NCI-H2196 (cell line): ENCODE results near the gene TEAD4.

Source experiments
- DNase-seq: peaks from one replicate; lab custom pipeline; 2025; ENCODE audit not compliant: unreplicated experiment; lab: John Stamatoyannopoulos, UW

TEAD4 gene

DNA sequence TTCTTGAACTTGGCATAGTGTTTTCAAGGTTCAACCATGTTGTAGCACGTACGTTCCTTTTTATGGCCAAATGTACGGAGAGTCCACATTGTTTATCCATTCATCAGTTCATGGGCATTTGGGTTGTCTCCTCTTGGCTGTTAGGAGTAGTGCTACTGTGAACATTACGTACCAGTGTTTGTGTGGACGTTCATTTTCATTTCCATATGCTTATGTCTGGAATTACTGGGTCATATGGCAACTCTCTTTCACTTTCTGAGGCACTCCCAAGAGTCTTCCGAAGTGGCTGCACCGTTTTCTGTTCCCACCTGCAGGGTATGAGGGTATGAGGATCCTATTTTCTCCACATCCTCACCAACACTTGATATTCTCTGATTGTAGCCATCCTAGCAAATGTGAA lies 68.9 kb downstream of the TEAD4 start:
- DNase-seq, result no peak

GRCh38 chr12:3030821-3031429 lies 71.7 kb downstream of the TEAD4 start:
- DNase-seq, result no peak

GRCh38 chr12:3032161-3032560 lies 73.0 kb downstream of the TEAD4 start:
- no peak for DNase-seq

DNA sequence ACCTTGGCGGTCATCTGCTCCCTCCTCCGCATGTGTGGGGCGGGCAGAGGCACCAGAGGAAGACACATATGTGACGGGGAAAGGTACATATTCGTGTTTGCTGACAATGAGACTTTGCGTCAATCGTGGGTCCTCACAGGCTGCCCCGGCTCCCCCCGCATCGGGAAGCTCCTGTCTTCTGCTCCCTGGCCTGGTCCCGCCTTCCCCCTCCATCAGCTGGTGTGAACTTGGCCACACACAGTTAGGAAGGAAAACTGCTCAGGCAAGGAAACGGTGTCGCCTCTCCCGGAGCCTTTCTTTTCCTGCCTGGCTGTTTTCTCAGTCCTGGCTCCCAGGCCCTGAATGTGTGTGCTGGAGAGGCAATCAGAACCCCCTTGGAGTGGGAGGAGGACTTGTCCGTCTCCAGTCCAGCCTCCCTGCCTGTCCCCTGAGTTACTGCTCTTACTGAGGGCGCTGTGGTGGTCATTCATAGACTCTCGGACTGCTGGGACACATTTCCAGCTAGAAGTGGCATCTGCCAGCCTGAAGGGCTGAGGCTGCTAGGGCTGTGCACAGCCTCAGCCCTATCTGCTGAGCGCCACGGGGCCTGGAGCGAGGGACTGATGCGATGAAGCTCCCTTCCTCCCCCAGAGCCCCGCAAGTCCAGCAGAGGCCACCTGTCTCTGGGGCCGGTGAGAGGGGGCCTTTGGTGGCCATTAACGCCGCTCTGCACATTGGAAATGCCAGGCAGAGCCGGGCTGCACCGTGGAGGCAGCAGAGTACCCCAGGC lies 73.8 kb downstream of the TEAD4 start:
- DNase-seq, result no peak

GRCh38 chr12:3033539-3033867 lies 74.3 kb downstream of the TEAD4 start:
- DNase-seq, result no peak

GRCh38 chr12:3034067-3034750 lies 75.0 kb downstream of the TEAD4 start:
- DNase-seq, result peak; percentile 32

DNA sequence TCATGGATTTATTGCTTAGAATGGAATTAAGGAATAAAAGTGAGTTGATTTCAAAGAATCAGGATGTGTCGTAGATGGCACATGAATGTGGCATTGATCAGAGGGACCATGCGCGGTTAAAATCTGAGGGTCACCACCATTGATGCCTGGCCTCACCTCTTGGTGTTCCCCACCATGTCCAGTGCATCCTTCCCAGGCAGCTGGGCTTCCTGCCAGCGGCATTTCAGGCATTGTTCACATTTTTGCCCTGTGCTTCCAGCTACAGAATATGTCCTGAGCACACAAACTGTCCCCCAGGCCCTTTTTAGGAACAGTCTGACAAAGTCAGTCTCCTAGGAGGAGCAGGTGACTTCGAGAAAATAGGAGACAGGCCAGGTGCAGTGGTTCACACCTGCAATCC lies 76.0 kb downstream of the TEAD4 start:
- no peak for DNase-seq

DNA sequence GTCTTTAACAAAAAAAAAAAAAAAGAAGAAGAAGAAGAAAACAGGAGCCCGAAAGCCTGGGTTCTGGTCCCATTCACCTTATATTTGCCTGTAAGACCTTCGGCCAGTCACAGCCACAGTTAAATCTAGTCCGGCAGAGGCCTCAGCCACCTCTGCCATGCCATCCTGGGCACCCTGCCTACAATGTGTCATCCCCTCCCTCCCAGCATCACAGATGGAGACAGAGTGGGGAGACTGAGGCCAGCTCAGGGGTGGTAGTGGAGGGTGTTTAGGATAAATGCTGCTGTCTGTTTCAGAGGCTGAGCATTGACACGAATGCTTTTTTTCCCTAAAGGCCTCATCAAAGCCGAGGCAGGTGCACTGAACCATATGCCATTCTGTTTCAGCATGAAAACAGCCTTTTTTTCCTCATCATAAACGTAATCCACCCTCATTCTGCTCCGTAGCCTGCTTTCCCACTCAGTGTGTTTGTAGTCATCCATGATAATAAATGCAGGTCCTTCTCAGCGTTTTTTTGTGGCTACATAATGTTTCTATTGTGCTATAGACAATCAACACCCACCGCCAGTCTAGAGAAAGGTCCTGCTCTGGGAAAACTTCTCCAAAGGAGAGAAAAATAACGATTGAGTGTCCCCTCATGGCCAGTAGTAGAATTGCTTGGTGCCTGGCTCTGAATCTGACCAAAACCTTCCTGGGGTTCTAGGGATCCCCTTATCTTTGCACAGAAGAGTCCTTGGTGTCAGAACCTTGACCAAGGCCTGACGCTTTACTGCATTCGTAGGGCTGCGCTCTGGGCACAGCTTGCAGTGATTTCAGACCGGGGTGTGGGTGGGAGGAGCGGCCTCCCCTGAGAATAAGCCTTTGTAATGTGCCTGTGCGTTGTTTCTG lies 76.9 kb downstream of the TEAD4 start:
- DNase-seq, result no peak

DNA sequence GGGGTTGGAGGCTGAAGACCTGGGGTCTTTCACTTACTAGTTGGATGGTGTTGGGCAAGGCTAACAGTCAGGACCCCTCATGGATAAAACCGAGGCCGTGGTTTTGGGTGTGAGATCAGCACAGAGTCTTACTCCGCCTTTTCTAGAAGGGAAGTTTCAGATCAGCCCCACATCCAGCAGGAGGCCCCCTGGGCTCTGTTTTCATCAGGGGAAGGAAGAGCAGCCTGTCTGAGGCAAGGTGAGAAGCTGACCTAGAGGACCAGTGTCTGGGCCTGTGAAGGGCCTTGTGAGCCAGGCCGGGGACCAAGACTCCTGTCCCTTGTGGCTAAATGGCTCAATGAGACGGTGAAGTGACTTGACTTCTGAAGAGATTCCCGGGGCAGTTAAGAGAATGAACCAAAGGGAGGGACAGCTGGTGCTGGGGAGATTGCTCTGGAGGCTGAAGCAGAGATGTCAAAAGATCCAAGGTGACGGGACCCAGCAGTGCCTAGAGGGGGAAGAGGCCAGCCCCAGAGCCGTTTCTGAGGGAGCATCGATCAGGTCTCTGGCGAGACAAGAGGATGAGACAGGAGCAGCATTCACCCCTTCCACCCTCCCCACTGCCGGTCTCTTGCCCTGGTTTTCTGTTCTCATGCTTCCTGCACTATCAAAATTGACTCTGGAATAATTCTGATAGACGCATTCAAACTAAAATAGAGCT lies 77.9 kb downstream of the TEAD4 start:
- DNase-seq, result no peak

GRCh38 chr12:3038166-3038565 lies 79.0 kb downstream of the TEAD4 start:
- DNase-seq, result no peak

GRCh38 chr12:3038926-3039510 lies 79.8 kb downstream of the TEAD4 start:
- no peak for DNase-seq

DNA sequence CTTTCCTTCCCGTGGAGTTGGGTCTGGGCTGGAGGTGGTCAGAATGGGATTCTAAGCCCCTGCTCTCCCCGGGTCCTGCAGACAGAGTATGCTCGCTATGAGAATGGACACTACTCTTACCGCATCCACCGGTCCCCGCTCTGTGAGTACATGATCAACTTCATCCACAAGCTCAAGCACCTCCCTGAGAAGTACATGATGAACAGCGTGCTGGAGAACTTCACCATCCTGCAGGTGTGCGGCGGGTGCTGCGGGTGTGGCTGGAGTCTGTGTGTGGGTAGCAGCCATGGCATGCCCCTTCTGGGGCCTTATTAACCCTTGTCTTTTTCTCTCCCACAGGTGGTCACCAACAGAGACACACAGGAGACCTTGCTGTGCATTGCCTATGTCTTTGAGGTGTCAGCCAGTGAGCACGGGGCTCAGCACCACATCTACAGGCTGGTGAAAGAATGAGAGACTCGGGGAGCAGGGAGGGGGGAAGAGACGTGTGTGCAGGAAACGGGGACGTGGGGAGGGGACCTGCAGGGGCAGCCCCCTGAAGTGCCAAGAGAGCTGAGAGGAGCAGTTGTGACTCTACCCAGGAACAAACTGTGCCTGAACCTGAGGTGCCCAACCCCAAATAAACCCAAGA lies 80.9 kb downstream of the TEAD4 start:
- no peak for DNase-seq

DNA sequence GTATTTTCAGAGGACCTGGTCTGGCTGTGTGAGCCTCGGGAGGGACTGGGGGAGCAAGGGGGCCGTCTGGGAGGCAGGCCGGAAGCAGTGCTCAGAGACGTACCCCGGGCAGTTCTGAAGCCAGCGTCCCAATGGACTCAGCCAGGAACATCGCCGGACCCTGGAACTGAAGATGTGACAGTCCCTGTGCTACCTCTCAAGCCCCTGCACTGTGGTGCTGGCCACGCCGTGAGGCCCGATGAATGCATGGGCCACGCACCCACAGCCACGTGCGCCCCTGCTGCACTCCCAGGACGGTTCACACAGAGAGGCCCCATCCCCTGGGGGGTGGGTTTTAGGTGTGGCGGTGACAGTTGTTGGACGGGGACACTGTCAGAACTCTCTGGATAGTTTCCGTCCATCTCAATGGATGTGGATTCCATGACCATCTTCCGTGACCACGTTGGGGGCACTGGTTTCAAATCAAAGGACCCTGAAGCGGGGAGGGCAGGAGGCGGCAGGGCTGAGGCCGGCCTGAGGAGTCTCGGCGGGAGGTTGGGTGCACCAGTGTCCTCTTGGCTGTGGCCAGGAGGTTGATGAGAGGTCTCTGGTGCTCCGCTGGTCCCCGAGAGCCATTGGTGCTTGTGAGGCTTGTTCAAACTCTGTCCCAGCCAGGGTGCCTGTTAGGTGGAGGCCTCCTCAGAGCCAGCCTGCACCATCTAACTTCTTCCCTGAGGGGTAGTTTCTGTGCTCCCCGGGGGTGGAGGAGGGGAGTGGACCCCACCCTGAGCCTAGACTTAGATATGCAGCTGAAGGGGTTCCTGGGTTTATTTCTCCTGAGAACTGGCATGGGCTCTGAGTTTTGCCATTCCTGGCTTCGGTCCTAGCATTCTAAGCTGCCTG lies 81.7 kb downstream of the TEAD4 start:
- no peak for DNase-seq

DNA sequence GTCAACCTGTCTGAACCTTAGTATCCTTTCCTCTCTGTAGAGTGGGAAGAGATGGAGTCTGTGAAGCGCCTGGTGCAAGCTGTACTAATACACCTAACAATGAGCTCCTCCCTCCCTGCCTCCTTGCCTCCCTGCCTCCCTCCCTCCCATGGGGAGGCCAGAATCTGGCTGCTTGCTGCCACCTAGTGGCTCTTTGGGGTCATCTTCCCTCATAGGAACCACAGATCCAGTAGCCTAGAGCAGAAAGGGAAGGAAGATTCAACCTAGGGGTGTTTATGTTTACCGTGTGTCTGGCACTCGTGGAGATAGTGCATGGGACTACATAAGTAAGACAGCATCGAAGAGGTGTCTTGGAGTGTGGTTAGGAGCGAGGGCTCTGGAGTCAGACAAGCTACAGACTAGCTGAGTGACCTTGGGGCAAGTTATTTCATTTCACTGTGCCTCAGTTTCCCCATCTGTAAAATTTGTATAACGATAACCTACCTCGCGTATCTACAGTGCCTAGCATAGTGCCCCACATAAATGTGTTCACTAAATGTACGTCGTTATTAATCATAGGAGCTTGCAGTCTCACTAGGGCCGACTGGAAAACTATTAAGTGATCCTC lies 82.5 kb downstream of the TEAD4 start:
- peak; percentile 75 for DNase-seq

DNA sequence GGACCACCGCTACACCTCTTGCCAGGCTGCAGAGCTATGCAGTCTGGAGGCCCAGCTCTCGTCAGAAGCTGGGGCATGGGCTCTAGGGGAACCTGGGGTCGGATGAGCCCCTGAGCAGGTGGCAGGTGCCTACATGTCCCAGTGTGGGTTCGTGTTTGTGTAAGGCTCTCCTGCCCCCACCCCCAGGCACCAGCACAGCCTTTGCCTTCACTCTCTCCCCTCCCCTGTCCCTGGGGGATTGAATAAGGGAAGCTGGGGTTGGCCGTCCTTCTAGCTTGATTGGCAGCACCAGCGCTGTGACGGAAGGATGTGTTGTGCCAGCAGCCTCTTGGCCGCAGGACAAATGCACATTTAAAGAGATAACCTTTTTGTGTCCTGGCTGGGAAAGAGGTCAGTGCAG lies 83.2 kb downstream of the TEAD4 start:
- no peak for DNase-seq

- DNase-seq, result no peak
These were observed 83.6 kb downstream of the TEAD4 start for GRCh38 chr12:3042826-3043225.

DNA sequence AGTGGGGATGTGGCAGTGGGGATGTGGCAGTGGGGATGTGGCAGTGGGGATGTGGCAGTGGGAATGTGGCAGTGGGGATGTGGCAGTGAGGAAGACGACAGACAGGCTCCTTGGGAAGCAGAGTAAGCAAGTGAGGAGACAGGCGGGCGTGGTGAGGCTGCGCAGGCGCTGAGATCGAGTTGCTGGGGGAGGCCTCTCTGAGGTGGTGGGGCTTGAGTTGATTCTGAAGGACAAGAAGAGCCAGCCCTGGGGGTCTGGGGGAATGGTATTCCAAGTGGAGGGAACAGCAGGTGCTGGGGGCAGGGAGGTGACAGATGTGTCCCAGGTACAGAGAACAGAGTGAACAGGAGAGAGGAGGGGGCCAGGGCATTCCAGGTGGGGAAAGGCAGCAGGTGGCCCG lies 84.2 kb downstream of the TEAD4 start:
- no peak for DNase-seq

GRCh38 chr12:3044141-3044630 lies 85.0 kb downstream of the TEAD4 start:
- no peak for DNase-seq
